ENCODE data around the gene FAXDC2.

Gene FAXDC2

DNA sequence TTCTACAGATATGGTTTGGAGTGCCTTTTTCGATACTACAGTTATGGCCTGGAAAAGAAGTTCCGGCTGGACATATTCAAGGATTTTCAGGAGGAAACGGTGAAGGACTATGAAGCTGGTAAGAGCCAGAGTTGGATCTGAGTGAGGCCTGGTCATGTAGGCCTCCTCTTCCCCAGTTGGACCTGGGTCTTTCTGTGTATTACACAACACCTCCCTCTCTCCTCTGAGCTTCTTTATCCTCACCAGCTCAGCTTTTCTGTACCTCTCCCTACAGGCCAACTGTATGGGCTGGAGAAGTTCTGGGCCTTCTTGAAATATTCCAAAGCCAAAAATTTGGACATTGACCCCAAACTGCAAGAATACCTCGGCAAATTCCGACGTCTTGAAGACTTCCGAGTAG is 39.2 kb downstream of the FAXDC2 start:
- peaks cover 7% of the 10 kb centered on the region for H3K4me1 ChIP-seq (ENCODE audit: control insufficient read depth, insufficient read depth, low read depth, low read length)
- H2AK5ac ChIP-seq (ENCODE audit: low read length, severe bottlenecking), result no peak overlapping the region
- peaks cover 51 to 90% of the 10 kb centered on the region in 2 experiments for H3K36me3 ChIP-seq (ENCODE audit: control insufficient read depth in 1 of 2, insufficient read depth in 2 of 2, low read depth in 1 of 2, low read length in 2 of 2)
- H3K23ac ChIP-seq (ENCODE audit: low read length in 2 of 2), result no peak overlapping the region
- WGBS, result 100% methylated on average over 7 of the region's 7 CpGs
- no peak overlapping the region for H3K4me2 ChIP-seq (ENCODE audit: low read length, poor library complexity, severe bottlenecking)
- peaks cover 33% of the 10 kb centered on the region for H3K79me1 ChIP-seq (replicated peaks; ENCODE audit: low read length, poor library complexity, severe bottlenecking)
- H3K27ac ChIP-seq (ENCODE audit: low read length, poor library complexity, severe bottlenecking), result no peak overlapping the region
- H3K9ac ChIP-seq (ENCODE audit: low read length), result peak overlapping the region; percentile 61
- no peak overlapping the region for H3K4ac ChIP-seq (ENCODE audit: low read depth in 1 of 2, low read length in 2 of 2)
- H3K27me3 ChIP-seq (ENCODE audit: control insufficient read depth in 1 of 2, insufficient read depth in 1 of 2, low read length in 2 of 2), result no peaks in the 10 kb centered on the region
- H2BK15ac ChIP-seq (ENCODE audit: low read depth, poor library complexity, severe bottlenecking), result no peak overlapping the region
- DNase-seq, result no peak
- no peak overlapping the region for H4K8ac ChIP-seq (ENCODE audit: low read length)
- H3K14ac ChIP-seq (ENCODE audit: low read length in 2 of 2), result no peak overlapping the region
- no peak overlapping the region for H2BK12ac ChIP-seq (ENCODE audit: low read length in 2 of 2)
- no peaks in the 10 kb centered on the region for H3K9me3 ChIP-seq (ENCODE audit: control insufficient read depth, low read length)
- H3K18ac ChIP-seq (ENCODE audit: low read depth in 1 of 2, low read length in 2 of 2), result no peak overlapping the region
- no peak overlapping the region for H2BK120ac ChIP-seq (ENCODE audit: low read depth, low read length)
- H4K91ac ChIP-seq (ENCODE audit: low read length), result no peak overlapping the region
- no peak overlapping the region for H2AFZ ChIP-seq (ENCODE audit: low read depth, low read length)
- H3K4me3 ChIP-seq (ENCODE audit: insufficient read depth in 1 of 2, low read depth in 1 of 2, low read length in 2 of 2), result no peak overlapping the region
- H2BK5ac ChIP-seq (ENCODE audit: low read depth, low read length, poor library complexity, severe bottlenecking), result no peak overlapping the region

DNA sequence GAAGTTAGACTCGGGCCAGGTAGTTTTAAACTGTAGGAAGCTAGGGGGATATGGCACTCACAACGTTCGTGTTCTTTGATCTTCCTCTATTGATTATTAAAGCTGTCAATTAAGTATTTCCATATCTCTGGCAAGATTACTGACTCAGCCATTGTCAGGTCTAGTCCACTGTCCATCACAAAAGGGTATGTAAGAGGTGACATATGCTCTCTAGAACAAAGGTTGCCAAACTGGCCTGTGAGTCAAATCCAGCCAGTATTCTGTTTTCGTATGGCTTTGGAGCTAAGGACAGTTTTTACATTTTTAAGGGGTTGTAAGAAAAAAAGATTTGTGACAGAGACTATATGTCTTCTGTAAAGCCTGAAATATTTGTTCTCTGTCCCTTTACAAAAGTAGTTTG is 44.2 kb downstream of the FAXDC2 start:
- Histone ChIP-seq H3K79me1 (replicated peaks; ENCODE audit: low read length, poor library complexity, severe bottlenecking) (peaks cover 38% of the 10 kb centered on the region), H3K4ac (ENCODE audit: low read depth in 1 of 2, low read length in 2 of 2) (no peak overlapping the region), H3K4me2 (ENCODE audit: low read length, poor library complexity, severe bottlenecking) (no peak overlapping the region), H2BK120ac (ENCODE audit: low read depth, low read length) (no peak overlapping the region), H3K4me3 (ENCODE audit: insufficient read depth in 1 of 2, low read depth in 1 of 2, low read length in 2 of 2) (no peak overlapping the region), H3K9ac (ENCODE audit: low read length) (no peak overlapping the region), H3K27me3 (ENCODE audit: control insufficient read depth in 1 of 2, insufficient read depth in 1 of 2, low read length in 2 of 2) (no peaks in the 10 kb centered on the region), H4K91ac (ENCODE audit: low read length) (no peak overlapping the region), H2AK5ac (ENCODE audit: low read length, severe bottlenecking) (no peak overlapping the region), H3K36me3 (ENCODE audit: control insufficient read depth in 1 of 2, insufficient read depth in 2 of 2, low read depth in 1 of 2, low read length in 2 of 2) (peaks cover 47 to 94% of the 10 kb centered on the region in 2 experiments), H4K8ac (ENCODE audit: low read length) (no peak overlapping the region), H2BK12ac (ENCODE audit: low read length in 2 of 2) (no peak overlapping the region), H3K18ac (ENCODE audit: low read depth in 1 of 2, low read length in 2 of 2) (no peak overlapping the region), H3K14ac (ENCODE audit: low read length in 2 of 2) (no peak overlapping the region), H3K4me1 (ENCODE audit: control insufficient read depth, insufficient read depth, low read depth, low read length) (no peaks in the 10 kb centered on the region), H3K9me3 (ENCODE audit: control insufficient read depth, low read length) (no peaks in the 10 kb centered on the region), H2AFZ (ENCODE audit: low read depth, low read length) (no peak overlapping the region), H2BK15ac (ENCODE audit: low read depth, poor library complexity, severe bottlenecking) (no peak overlapping the region), H3K27ac (ENCODE audit: low read length, poor library complexity, severe bottlenecking) (no peak overlapping the region), H3K23ac (ENCODE audit: low read length in 2 of 2) (no peak overlapping the region), H2BK5ac (ENCODE audit: low read depth, low read length, poor library complexity, severe bottlenecking) (no peak overlapping the region)
- WGBS, result 94% methylated on average over 4 of the region's 4 CpGs
- no peak for DNase-seq

DNA sequence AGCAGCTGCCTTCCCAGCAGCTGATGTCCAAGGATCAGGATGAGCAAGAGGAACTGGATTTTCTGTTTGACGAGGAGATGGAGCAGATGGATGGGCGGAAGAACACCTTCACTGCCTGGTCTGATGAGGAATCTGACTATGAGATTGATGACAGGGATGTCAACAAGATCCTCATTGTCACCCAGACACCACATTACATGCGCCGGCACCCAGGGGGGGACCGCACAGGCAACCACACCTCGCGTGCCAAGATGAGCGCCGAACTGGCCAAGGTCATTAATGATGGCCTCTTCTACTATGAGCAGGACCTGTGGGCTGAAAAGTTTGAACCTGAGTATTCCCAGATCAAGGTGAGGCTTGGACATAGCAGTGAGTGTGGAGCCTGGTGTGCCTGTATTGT is 48.4 kb downstream of the FAXDC2 start:
- WGBS, result over 99% methylated on average over 9 of the region's 9 CpGs
- Histone ChIP-seq H3K4ac (ENCODE audit: low read depth in 1 of 2, low read length in 2 of 2) (no peak overlapping the region), H2BK12ac (ENCODE audit: low read length in 2 of 2) (no peak overlapping the region), H2BK120ac (ENCODE audit: low read depth, low read length) (no peak overlapping the region), H3K36me3 (ENCODE audit: control insufficient read depth in 1 of 2, insufficient read depth in 2 of 2, low read depth in 1 of 2, low read length in 2 of 2) (peaks cover 47 to 96% of the 10 kb centered on the region in 2 experiments), H3K27me3 (ENCODE audit: control insufficient read depth in 1 of 2, insufficient read depth in 1 of 2, low read length in 2 of 2) (no peaks in the 10 kb centered on the region), H3K27ac (ENCODE audit: low read length, poor library complexity, severe bottlenecking) (no peak overlapping the region), H2AK5ac (ENCODE audit: low read length, severe bottlenecking) (no peak overlapping the region), H2AFZ (ENCODE audit: low read depth, low read length) (no peak overlapping the region), H3K9me3 (ENCODE audit: control insufficient read depth, low read length) (no peaks in the 10 kb centered on the region), H4K8ac (ENCODE audit: low read length) (no peak overlapping the region), H3K14ac (ENCODE audit: low read length in 2 of 2) (no peak overlapping the region), H3K23ac (ENCODE audit: low read length in 2 of 2) (no peak overlapping the region), H3K79me1 (replicated peaks; ENCODE audit: low read length, poor library complexity, severe bottlenecking) (peaks cover 43% of the 10 kb centered on the region), H3K4me1 (ENCODE audit: control insufficient read depth, insufficient read depth, low read depth, low read length) (peaks cover 2% of the 10 kb centered on the region), H3K18ac (ENCODE audit: low read depth in 1 of 2, low read length in 2 of 2) (no peak overlapping the region), H2BK15ac (ENCODE audit: low read depth, poor library complexity, severe bottlenecking) (no peak overlapping the region), H3K4me3 (ENCODE audit: insufficient read depth in 1 of 2, low read depth in 1 of 2, low read length in 2 of 2) (no peak overlapping the region), H2BK5ac (ENCODE audit: low read depth, low read length, poor library complexity, severe bottlenecking) (no peak overlapping the region), H3K4me2 (ENCODE audit: low read length, poor library complexity, severe bottlenecking) (no peak overlapping the region), H3K9ac (ENCODE audit: low read length) (no peak overlapping the region), H4K91ac (ENCODE audit: low read length) (no peak overlapping the region)
- DNase-seq, result no peak

DNA sequence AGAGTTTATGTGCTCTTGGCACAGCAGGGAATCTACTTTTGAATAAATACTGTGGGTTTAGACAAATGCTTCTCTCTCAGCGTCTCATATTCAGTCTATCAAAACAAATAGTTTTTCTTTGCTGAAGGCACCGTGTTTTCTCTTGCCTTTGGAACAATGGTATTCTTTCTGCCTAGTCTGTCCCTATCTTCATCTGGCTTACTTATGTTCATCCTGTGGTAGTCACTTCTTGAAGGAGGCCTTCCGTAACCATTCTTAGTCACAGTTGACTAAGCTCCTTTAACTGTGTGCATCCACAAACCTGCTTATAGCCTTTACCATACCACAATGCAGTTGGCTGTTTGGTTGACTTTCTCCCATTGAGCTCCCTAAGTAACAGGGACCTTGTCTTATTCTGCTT is 49.3 kb downstream of the FAXDC2 start:
- no peak overlapping the region for H3K4me2 ChIP-seq (ENCODE audit: low read length, poor library complexity, severe bottlenecking)
- H3K14ac ChIP-seq (ENCODE audit: low read length in 2 of 2), result no peak overlapping the region
- H2AFZ ChIP-seq (ENCODE audit: low read depth, low read length), result no peak overlapping the region
- no peak overlapping the region for H3K4me3 ChIP-seq (ENCODE audit: insufficient read depth in 1 of 2, low read depth in 1 of 2, low read length in 2 of 2)
- no peak overlapping the region for H2BK12ac ChIP-seq (ENCODE audit: low read length in 2 of 2)
- H3K4ac ChIP-seq (ENCODE audit: low read depth in 1 of 2, low read length in 2 of 2), result no peak overlapping the region
- no peak overlapping the region for H2BK120ac ChIP-seq (ENCODE audit: low read depth, low read length)
- DNase-seq, result no peak
- H3K79me1 ChIP-seq (replicated peaks; ENCODE audit: low read length, poor library complexity, severe bottlenecking), result peaks cover 41% of the 10 kb centered on the region
- no peaks in the 10 kb centered on the region for H3K27me3 ChIP-seq (ENCODE audit: control insufficient read depth in 1 of 2, insufficient read depth in 1 of 2, low read length in 2 of 2)
- no peak overlapping the region for H4K8ac ChIP-seq (ENCODE audit: low read length)
- H3K23ac ChIP-seq (ENCODE audit: low read length in 2 of 2), result no peak overlapping the region
- H3K18ac ChIP-seq (ENCODE audit: low read depth in 1 of 2, low read length in 2 of 2), result no peak overlapping the region
- no peak overlapping the region for H3K9ac ChIP-seq (ENCODE audit: low read length)
- H3K9me3 ChIP-seq (ENCODE audit: control insufficient read depth, low read length), result no peaks in the 10 kb centered on the region
- H3K4me1 ChIP-seq (ENCODE audit: control insufficient read depth, insufficient read depth, low read depth, low read length), result peaks cover 2% of the 10 kb centered on the region
- H2BK15ac ChIP-seq (ENCODE audit: low read depth, poor library complexity, severe bottlenecking), result no peak overlapping the region
- peaks cover 47 to 96% of the 10 kb centered on the region in 2 experiments for H3K36me3 ChIP-seq (ENCODE audit: control insufficient read depth in 1 of 2, insufficient read depth in 2 of 2, low read depth in 1 of 2, low read length in 2 of 2)
- WGBS, result 90% methylated on average over 3 of the region's 3 CpGs
- H2BK5ac ChIP-seq (ENCODE audit: low read depth, low read length, poor library complexity, severe bottlenecking), result no peak overlapping the region
- peak overlapping the region; percentile 2 for H3K27ac ChIP-seq (ENCODE audit: low read length, poor library complexity, severe bottlenecking)
- no peak overlapping the region for H2AK5ac ChIP-seq (ENCODE audit: low read length, severe bottlenecking)
- no peak overlapping the region for H4K91ac ChIP-seq (ENCODE audit: low read length)
